Trophoblast cell (in vitro differentiated cells and primary cell): ENCODE results near the gene ZNF334.

Experiments
- DNase-seq, 2 donors: peaks; one replicate each; pipeline ENCODE4 v3.0.0-alpha.2; 2016
- H2AFZ ChIP-seq: 2 replicates; pipeline ENCODE4 v1.6.1; 2013; ENCODE audit warnings: low read length, moderate library complexity, mild to moderate bottlenecking; ENCODE audit not compliant: insufficient read depth, poor library complexity
- H2AK5ac ChIP-seq: 2 replicates; pipeline ENCODE4 v1.6.1; 2013; ENCODE audit warnings: mild to moderate bottlenecking, low read length
- H2BK120ac ChIP-seq: 2 replicates; pipeline ENCODE4 v1.6.1; 2013; ENCODE audit warnings: low read length, mild to moderate bottlenecking, moderate library complexity; ENCODE audit not compliant: insufficient read depth, poor library complexity
- H2BK12ac ChIP-seq: 2 replicates; pipeline ENCODE4 v1.6.1; 2013; ENCODE audit warnings: mild to moderate bottlenecking, low read length, moderate library complexity
- H2BK5ac ChIP-seq: 2 replicates; pipeline ENCODE4 v1.6.1; 2013; ENCODE audit warnings: low read length, low read depth, moderate library complexity, mild to moderate bottlenecking; ENCODE audit not compliant: poor library complexity
- H3K14ac ChIP-seq: 2 replicates; pipeline ENCODE4 v1.6.1; 2013; ENCODE audit warnings: mild to moderate bottlenecking, low read length
- H3K18ac ChIP-seq: 2 replicates; pipeline ENCODE4 v1.6.1; 2013; ENCODE audit warnings: mild to moderate bottlenecking, low read length
- H3K23ac ChIP-seq: 2 replicates; pipeline ENCODE4 v1.6.1; 2013; ENCODE audit warnings: low read length
- H3K27ac ChIP-seq: 2 replicates; pipeline ENCODE4 v1.5.1; 2013; ENCODE audit warnings: low read depth, mild to moderate bottlenecking, inconsistent platforms, low read length, moderate library complexity
- H3K27me3 ChIP-seq: 2 replicates; pipeline ENCODE4 v1.6.1; 2013; ENCODE audit warnings: inconsistent platforms, mild to moderate bottlenecking, low read length, moderate library complexity; ENCODE audit not compliant: insufficient read depth
- H3K36me3 ChIP-seq, 2 experiments: 1 replicate in 1 of 2; 2 replicates in 1 of 2; pipeline ENCODE4 v1.6.1; 2013; ENCODE audit warnings: low read length in 2 of 2, mild to moderate bottlenecking in 2 of 2, moderate library complexity in 1 of 2; ENCODE audit not compliant: insufficient read depth in 2 of 2, control insufficient read depth in 1 of 2
- H3K4ac ChIP-seq: 2 replicates; pipeline ENCODE4 v1.6.1; 2013; ENCODE audit warnings: low read depth, mild to moderate bottlenecking, low read length, moderate library complexity
- H3K4me1 ChIP-seq, 2 experiments: 1 replicate in 1 of 2; 2 replicates in 1 of 2; pipeline ENCODE4 v1.6.1; 2013; ENCODE audit warnings: low read length in 2 of 2, mild to moderate bottlenecking in 2 of 2, moderate library complexity in 1 of 2; ENCODE audit not compliant: insufficient read depth in 2 of 2, control insufficient read depth in 1 of 2
- H3K4me2 ChIP-seq: 2 replicates; pipeline ENCODE4 v1.6.1; 2013; ENCODE audit warnings: inconsistent platforms, mild to moderate bottlenecking, low read length, moderate library complexity
- H3K4me3 ChIP-seq: 2 replicates; pipeline ENCODE4 v1.5.1; 2013; ENCODE audit warnings: mild to moderate bottlenecking, low read depth, low read length, inconsistent platforms
- H3K79me1 ChIP-seq: one replicate; pipeline ENCODE4 v1.6.1; 2013; ENCODE audit warnings: low read length
- H3K79me2 ChIP-seq: 2 replicates; pipeline ENCODE4 v1.6.1; 2013; ENCODE audit warnings: low read length, mild to moderate bottlenecking; ENCODE audit not compliant: control insufficient read depth, insufficient read depth, poor library complexity
- H3K9ac ChIP-seq: 2 replicates; pipeline ENCODE4 v1.6.1; 2013; ENCODE audit warnings: mild to moderate bottlenecking, low read length
- H3K9me3 ChIP-seq: 2 replicates; pipeline ENCODE4 v1.6.1; 2013; ENCODE audit warnings: low read depth, mild to moderate bottlenecking, control low read depth, inconsistent platforms, low read length; ENCODE audit not compliant: insufficient read depth
- H4K12ac ChIP-seq: 2 replicates; pipeline ENCODE4 v1.6.1; 2013; ENCODE audit warnings: low read depth, mild to moderate bottlenecking, low read length, moderate library complexity
- H4K8ac ChIP-seq: 2 replicates; pipeline ENCODE4 v1.6.1; 2013; ENCODE audit warnings: low read depth, mild to moderate bottlenecking, low read length, moderate library complexity
- H4K91ac ChIP-seq: one replicate; pipeline ENCODE4 v1.6.1; 2013; ENCODE audit warnings: low read depth, mild to moderate bottlenecking, low read length, moderate library complexity
- WGBS: extraction: QIAGEN DNeasy Blood & Tissue Kit; methylation state at CpG from one replicate; pipeline ENCODE4 v1.1.7; 2013; ENCODE audit warnings: missing lambda C conversion rate; ENCODE audit not compliant: insufficient read length, insufficient coverage; ENCODE audit errors: extremely low coverage; 5-methylcytosine and 5-hydroxymethylcytosine counted together

The ZNF334 gene

DNA sequence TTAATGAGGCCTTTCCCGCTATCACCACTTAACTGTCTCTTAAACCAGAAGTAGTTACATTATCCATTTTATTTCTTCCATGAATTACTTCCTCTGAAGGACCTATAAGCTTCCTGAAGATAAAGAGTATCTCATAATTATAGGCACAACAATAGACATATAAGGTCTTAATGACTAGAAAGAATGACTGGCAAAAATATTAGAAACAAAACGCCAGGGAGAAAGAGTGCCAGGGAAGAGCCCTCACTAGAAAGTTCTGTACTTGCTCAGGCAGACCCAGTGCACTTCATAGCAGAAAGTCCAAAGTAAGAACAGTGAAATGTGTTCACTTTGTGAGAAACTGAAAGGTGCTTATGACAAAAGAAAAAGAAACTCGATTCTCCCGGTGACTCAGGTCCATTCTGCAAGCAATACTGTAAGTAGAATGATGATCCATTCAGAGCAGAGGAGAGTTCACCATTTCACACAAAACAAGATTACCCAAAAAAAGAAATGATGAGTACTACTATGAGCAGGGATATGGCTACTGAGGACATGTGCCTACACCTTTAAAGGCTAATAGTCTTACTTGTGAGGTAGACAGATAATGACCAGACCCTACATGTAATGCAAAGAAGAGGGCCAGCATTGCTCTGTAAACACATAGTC is 5.5 kb downstream of the ZNF334 start:
- no peaks in the 10 kb centered on the region for H3K27me3 ChIP-seq
- H3K14ac ChIP-seq: no peak overlapping the region
- no peaks in the 10 kb centered on the region for H3K4me1 ChIP-seq
- peaks cover 11 to 12% of the 10 kb centered on the region in 2 experiments for H3K36me3 ChIP-seq
- no peak overlapping the region for H3K18ac ChIP-seq
- no peak overlapping the region for H4K91ac ChIP-seq
- H2AK5ac ChIP-seq: no peak overlapping the region
- H3K27ac ChIP-seq: no peak overlapping the region
- H3K79me2 ChIP-seq: no peaks in the 10 kb centered on the region
- no peak overlapping the region for H3K4ac ChIP-seq
- H2BK12ac ChIP-seq: no peak overlapping the region
- no peaks in the 10 kb centered on the region for H3K79me1 ChIP-seq
- H2BK5ac ChIP-seq: no peak overlapping the region
- H4K12ac ChIP-seq: no peak overlapping the region
- no peak overlapping the region for H3K4me3 ChIP-seq
- H2BK120ac ChIP-seq: no peak overlapping the region
- H4K8ac ChIP-seq: no peak overlapping the region
- DNase-seq: no peak
- H3K9ac ChIP-seq: no peak overlapping the region
- no peak overlapping the region for H3K4me2 ChIP-seq
- no peak overlapping the region for H3K23ac ChIP-seq
- no peak overlapping the region for H2AFZ ChIP-seq
- WGBS: no CpG with 5 or more reads among the region's 4 CpGs
- H3K9me3 ChIP-seq: peaks cover 5% of the 10 kb centered on the region

DNA sequence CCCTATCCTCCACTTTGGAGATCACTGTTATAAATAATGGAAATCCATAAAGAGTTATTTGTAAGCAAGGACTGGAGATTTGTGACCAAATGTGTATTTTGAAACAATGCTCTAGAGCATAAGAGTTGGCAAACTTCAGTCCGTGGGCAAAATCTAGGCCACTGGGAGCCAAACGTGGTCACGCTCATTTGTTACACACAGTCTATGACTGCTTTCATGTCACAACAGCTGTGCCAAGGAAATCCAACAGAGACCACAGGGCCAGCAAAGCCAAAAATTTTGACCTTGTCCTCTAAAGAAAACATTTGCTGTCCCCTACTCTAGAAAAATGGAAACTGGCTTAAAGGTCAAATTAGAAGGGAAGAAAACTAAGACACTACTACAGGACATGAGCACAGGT is 7.9 kb downstream of the ZNF334 start:
- Histone ChIP-seq H4K12ac (no peak overlapping the region), H4K8ac (no peak overlapping the region), H4K91ac (no peak overlapping the region), H3K36me3 (peaks cover 11 to 18% of the 10 kb centered on the region in 2 experiments), H3K79me2 (no peaks in the 10 kb centered on the region), H3K9ac (no peak overlapping the region), H3K79me1 (no peaks in the 10 kb centered on the region), H2AFZ (no peak overlapping the region), H3K14ac (no peak overlapping the region), H3K4me3 (no peak overlapping the region), H3K18ac (no peak overlapping the region), H3K9me3 (peaks cover 8% of the 10 kb centered on the region), H3K4me2 (no peak overlapping the region), H3K27ac (no peak overlapping the region), H2BK12ac (no peak overlapping the region), H2BK5ac (no peak overlapping the region), H2BK120ac (no peak overlapping the region), H3K23ac (no peak overlapping the region), H2AK5ac (no peak overlapping the region), H3K4ac (no peak overlapping the region), H3K4me1 (no peaks in the 10 kb centered on the region), H3K27me3 (no peaks in the 10 kb centered on the region)
- DNase-seq: no peak
- no CpG with 5 or more reads among the region's 3 CpGs for WGBS

- Histone ChIP-seq H3K79me1 (no peaks in the 10 kb centered on the region), H3K4ac (no peak overlapping the region), H2BK12ac (no peak overlapping the region), H4K91ac (no peak overlapping the region), H3K18ac (no peak overlapping the region), H3K9me3 (peaks cover 9% of the 10 kb centered on the region), H3K27ac (no peak overlapping the region), H3K9ac (no peak overlapping the region), H3K4me1 (no peaks in the 10 kb centered on the region), H3K79me2 (no peaks in the 10 kb centered on the region), H4K12ac (no peak overlapping the region), H4K8ac (no peak overlapping the region), H2AK5ac (no peak overlapping the region), H3K4me3 (no peak overlapping the region), H2BK5ac (no peak overlapping the region), H3K23ac (no peak overlapping the region), H3K27me3 (no peaks in the 10 kb centered on the region), H2BK120ac (no peak overlapping the region), H3K4me2 (no peak overlapping the region), H2AFZ (no peak overlapping the region), H3K36me3 (peaks cover 9 to 23% of the 10 kb centered on the region in 2 experiments), H3K14ac (no peak overlapping the region)
- peak; percentile 42 to 82 for DNase-seq
- WGBS: no CpG with 5 or more reads among the region's 6 CpGs
Measured at GRCh38 chr20:46501961-46502360, 11.4 kb downstream of the ZNF334 start.

DNA sequence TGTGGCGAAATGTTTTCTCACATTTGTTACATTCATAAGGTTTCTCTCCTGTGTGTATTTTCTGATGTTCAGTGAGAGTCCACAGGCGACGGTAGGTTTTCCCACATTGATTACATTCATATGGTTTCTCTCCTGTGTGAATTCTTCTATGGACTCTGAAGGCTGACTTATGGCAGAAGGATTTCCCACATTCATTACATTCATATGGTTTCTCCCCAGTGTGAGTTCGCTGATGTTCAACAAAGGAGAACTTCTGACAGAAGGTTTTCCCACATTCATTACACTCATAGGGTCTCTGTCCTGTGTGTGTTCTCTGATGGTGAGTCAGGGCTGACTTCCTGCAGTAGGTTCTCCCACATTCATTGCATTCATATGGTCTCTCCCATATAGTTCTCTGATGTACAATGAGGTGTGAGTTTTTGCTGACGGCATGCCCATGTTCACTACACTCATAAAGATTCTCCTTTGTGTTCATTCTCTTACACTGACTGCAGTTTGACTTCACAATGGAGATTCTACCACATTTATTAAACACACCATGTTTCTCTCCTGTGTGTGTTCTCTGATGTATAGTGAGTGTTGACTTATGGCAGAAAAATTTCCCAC is 11.9 kb downstream of the ZNF334 start:
- no peak overlapping the region for H2AK5ac ChIP-seq
- DNase-seq: peak in 1 of 2 donors; percentile 6
- no peaks in the 10 kb centered on the region for H3K27me3 ChIP-seq
- no peak overlapping the region for H3K18ac ChIP-seq
- H3K79me2 ChIP-seq: no peaks in the 10 kb centered on the region
- H3K79me1 ChIP-seq: no peaks in the 10 kb centered on the region
- no CpG with 5 or more reads among the region's 5 CpGs for WGBS
- no peak overlapping the region for H3K4me3 ChIP-seq
- no peak overlapping the region for H2BK12ac ChIP-seq
- peaks cover 9 to 27% of the 10 kb centered on the region in 2 experiments for H3K36me3 ChIP-seq
- no peak overlapping the region for H4K12ac ChIP-seq
- H2BK120ac ChIP-seq: no peak overlapping the region
- no peak overlapping the region for H2AFZ ChIP-seq
- no peak overlapping the region for H3K14ac ChIP-seq
- no peak overlapping the region for H3K4ac ChIP-seq
- H3K23ac ChIP-seq: no peak overlapping the region
- no peak overlapping the region for H4K8ac ChIP-seq
- no peak overlapping the region for H3K9ac ChIP-seq
- no peak overlapping the region for H3K4me2 ChIP-seq
- no peaks in the 10 kb centered on the region for H3K4me1 ChIP-seq
- no peak overlapping the region for H2BK5ac ChIP-seq
- no peak overlapping the region for H4K91ac ChIP-seq
- H3K9me3 ChIP-seq: peaks cover 9% of the 10 kb centered on the region
- H3K27ac ChIP-seq: no peak overlapping the region
